ENCODE data around the gene BIRC5.
A peak's percentile ranks its signal among the peaks of the same experiment; 100 is the strongest.
"Not testable (repeated sequence)": the region's sequence is repeated elsewhere in the genome, so short reads cannot be mapped to it uniquely, and the experiment has no call there.

Gene BIRC5

GRCh38 chr17:78226055-78226758, 12.2 kb downstream of the BIRC5 start:
- DNase-seq: no peak

GRCh38 chr17:78226759-78227454, 12.9 kb downstream of the BIRC5 start:
- DNase-seq: no peak

GRCh38 chr17:78227455-78227916, 13.4 kb downstream of the BIRC5 start:
- no peak for DNase-seq

GRCh38 chr17:78228176-78228575, 14.1 kb downstream of the BIRC5 start:
- no peak for DNase-seq

- no peak for DNase-seq
Observed at GRCh38 chr17:78230252-78230962, 16.4 kb downstream of the BIRC5 start.

GRCh38 chr17:78230996-78231935, 17.2 kb downstream of the BIRC5 start, which contains the start of gene TMEM235:
Gene TMEM235, plus strand, starts transcription at chr17:78231631. Its CDS starts 393 bp downstream, at chr17:78232024.
- DNase-seq: no peak

- DNase-seq: no peak
Observed at GRCh38 chr17:78231991-78232858, 18.2 kb downstream of the BIRC5 start.

GRCh38 chr17:78232859-78233173, 18.8 kb downstream of the BIRC5 start:
- no peak for DNase-seq

GRCh38 chr17:78233678-78234077, 19.6 kb downstream of the BIRC5 start:
- DNase-seq: no peak

- DNase-seq: no peak
Observed at GRCh38 chr17:78234261-78234865, 20.3 kb downstream of the BIRC5 start.

GRCh38 chr17:78235022-78235421, 21.0 kb downstream of the BIRC5 start:
- not testable (repeated sequence) for DNase-seq

GRCh38 chr17:78235885-78236284, 21.8 kb downstream of the BIRC5 start:
- DNase-seq: no peak

GRCh38 chr17:78236362-78237127, 22.5 kb downstream of the BIRC5 start:
- DNase-seq: no peak

- DNase-seq: no peak
Observed at GRCh38 chr17:78237401-78238012, 23.5 kb downstream of the BIRC5 start.

- no peak for DNase-seq
Observed at GRCh38 chr17:78238823-78239488, 24.9 kb downstream of the BIRC5 start.

GRCh38 chr17:78239489-78239931, 25.5 kb downstream of the BIRC5 start:
- DNase-seq: peak; percentile 56

GRCh38 chr17:78240012-78240655, 26.1 kb downstream of the BIRC5 start:
- DNase-seq: no peak

- DNase-seq: no peak
Observed at GRCh38 chr17:78240839-78241238, 26.8 kb downstream of the BIRC5 start.

Data from OCI-M1 (cell line).